AG10803 (cell line): ENCODE results near the gene COLEC11.

Experiments used
- DNase-seq: peaks from one replicate; pipeline ENCODE4 v3.0.0; 2010; ENCODE audit warnings: low read depth
- H3K4me3 ChIP-seq: 2 replicates; pipeline ENCODE4 v1.5.1; 2011; ENCODE audit warnings: mild to moderate bottlenecking, low read length, control low read depth
- CTCF ChIP-seq: conservative IDR thresholded peaks from 2 replicates; pipeline ENCODE4 v1.5.1; 2011; ENCODE audit warnings: mild to moderate bottlenecking, low read length, control low read depth, inconsistent platforms

COLEC11 gene

GRCh38 chr2:3666613-3666975 is 71.7 kb downstream of the COLEC11 start:
- TF ChIP-seq CTCF, result no peak
- DNase-seq, result no peak
- H3K4me3 ChIP-seq, result no peak overlapping the region

GRCh38 chr2:3667151-3667631 is 72.3 kb downstream of the COLEC11 start:
- no peak for DNase-seq
- H3K4me3 ChIP-seq, result no peak overlapping the region
- no peak for TF ChIP-seq CTCF

GRCh38 chr2:3669656-3670055 is 74.7 kb downstream of the COLEC11 start:
- TF ChIP-seq CTCF, result no peak
- H3K4me3 ChIP-seq, result no peak overlapping the region
- no peak for DNase-seq

GRCh38 chr2:3670376-3670775 is 75.5 kb downstream of the COLEC11 start:
- no peak for DNase-seq
- no peak overlapping the region for H3K4me3 ChIP-seq
- TF ChIP-seq CTCF, result no peak

GRCh38 chr2:3670941-3671340 is 76.0 kb downstream of the COLEC11 start:
- TF ChIP-seq CTCF, result no peak
- no peak for DNase-seq
- H3K4me3 ChIP-seq, result no peak overlapping the region

- H3K4me3 ChIP-seq, result no peak overlapping the region
- no peak for TF ChIP-seq CTCF
- DNase-seq, result no peak
Measured at GRCh38 chr2:3672861-3673678, 78.2 kb downstream of the COLEC11 start.

- no peak for DNase-seq
- H3K4me3 ChIP-seq, result no peak overlapping the region
- TF ChIP-seq CTCF, result no peak
Measured at GRCh38 chr2:3674066-3674845, 79.3 kb downstream of the COLEC11 start.
